Small intestine (tissue), 7 donors: ENCODE measurements around the gene NAA35. TPM values are rescaled to one million over a fixed set of nuclear protein-coding genes. Genes with fewer than 3 reads are reported as not detected.
"Not testable (repeated sequence)": the region's sequence is repeated elsewhere in the genome, so short reads cannot be mapped to it uniquely, and the experiment has no call there.

Source experiments
- DNase-seq, 2 donors: peaks; one replicate each; pipeline versions ENCODE4 v3.0.0 to v3.0.0-alpha.2; 2013
- FAIRE-seq: peaks from 2 replicates; lab custom pipeline; 2012; peaks lifted over from hg19 to GRCh38; lab: Jason Lieb, UNC
- H3K27ac ChIP-seq, 3 donors: one replicate each; pipeline ENCODE4 v1.5.1; 2013; ENCODE audit warnings: low read length in 2 of 3, mild to moderate bottlenecking in 2 of 3, control low read depth in 1 of 3, inconsistent platforms in 1 of 3, low read depth in 1 of 3, moderate library complexity in 1 of 3
- H3K27me3 ChIP-seq, 3 donors: one replicate each; pipeline ENCODE4 v1.6.1; 2013; ENCODE audit warnings: low read length in 3 of 3, inconsistent platforms in 1 of 3; ENCODE audit not compliant: control insufficient read depth in 3 of 3, insufficient read depth in 3 of 3
- H3K36me3 ChIP-seq, 3 donors: one replicate each; pipeline ENCODE4 v1.6.1; 2013; ENCODE audit warnings: low read length in 3 of 3, inconsistent platforms in 1 of 3, low read depth in 1 of 3, mild to moderate bottlenecking in 1 of 3, moderate library complexity in 1 of 3; ENCODE audit not compliant: control insufficient read depth in 3 of 3, insufficient read depth in 2 of 3
- H3K4me1 ChIP-seq, 3 donors: one replicate each; pipeline ENCODE4 v1.6.1; 2013; ENCODE audit warnings: low read length in 2 of 3, inconsistent platforms in 1 of 3, low read depth in 1 of 3, mild to moderate bottlenecking in 1 of 3, moderate library complexity in 1 of 3; ENCODE audit not compliant: control insufficient read depth in 3 of 3, insufficient read depth in 2 of 3
- H3K4me3 ChIP-seq, 3 donors: one replicate each; pipeline ENCODE4 v1.5.1; 2013; ENCODE audit warnings: low read length in 3 of 3, control low read depth in 1 of 3, inconsistent platforms in 1 of 3, low read depth in 1 of 3, mild to moderate bottlenecking in 1 of 3, moderate library complexity in 1 of 3
- H3K9me3 ChIP-seq, 2 donors: one replicate each; pipeline ENCODE4 v1.6.1; 2013; ENCODE audit warnings: low read depth in 1 of 2, low read length in 1 of 2; ENCODE audit not compliant: control insufficient read depth in 2 of 2, insufficient read depth in 1 of 2
- WGBS, 3 donors: extraction: QIAGEN DNeasy Blood & Tissue Kit; methylation state at CpG; one replicate each; pipeline ENCODE4 v1.1.7; 2013; 5-methylcytosine and 5-hydroxymethylcytosine counted together
- polyA plus RNA-seq, 4 donors: library from polyadenylated mRNA; stranded (reverse) in 3 of 4; unstranded in 1 of 4; fragments of 200-250 nt in 3 of 4; fragments of 120-200 nt in 1 of 4; gene quantifications; one replicate each; pipeline versions ENCODE4 v1.2.1 to v1.2.3, GENCODE V29; 2013
- donor health status: healthy with polysubstance abuse.
- donor health status: control.
- donor health status: control.
- donor health status: Bipolar disorder and iron deficiency.
- donor health status: healthy.

The NAA35 gene
- polyA plus RNA-seq, 4 donors, result 7.2 to 20.8 (median 9.3) TPM

- Histone ChIP-seq H3K27me3 (no peaks in the 10 kb centered on the region), H3K9me3 (no peaks in the 10 kb centered on the region), H3K36me3 (no peaks in the 10 kb centered on the region), H3K4me3 (no peak overlapping the region), H3K4me1 (no peaks in the 10 kb centered on the region), H3K27ac (no peak overlapping the region)
- WGBS, 3 donors, result 66 to 89% (median 69%) methylated on average over 1 of the region's 1 CpG
- DNase-seq, result no peak
- no peak for FAIRE-seq
These were observed 35.0 kb upstream of the NAA35 start for GRCh38 chr9:85905957-85906356.

GRCh38 chr9:85909390-85909789 is 31.6 kb upstream of the NAA35 start:
- FAIRE-seq (no peak), DNase-seq (no peak)
- no peak overlapping the region for H3K4me3 ChIP-seq
- H3K9me3 ChIP-seq, result no peaks in the 10 kb centered on the region
- WGBS, 3 donors, result 52 to 73% (median 68%) methylated on average over 1 of the region's 1 CpG
- no peak overlapping the region for H3K27ac ChIP-seq
- H3K36me3 ChIP-seq, result no peaks in the 10 kb centered on the region
- no peaks in the 10 kb centered on the region for H3K4me1 ChIP-seq
- no peaks in the 10 kb centered on the region for H3K27me3 ChIP-seq

GRCh38 chr9:85914108-85914507 is 26.8 kb upstream of the NAA35 start:
- Histone ChIP-seq H3K4me1 (no peaks in the 10 kb centered on the region), H3K27me3 (no peaks in the 10 kb centered on the region), H3K36me3 (no peaks in the 10 kb centered on the region), H3K9me3 (no peaks in the 10 kb centered on the region), H3K27ac (no peak overlapping the region), H3K4me3 (no peak overlapping the region)
- DNase-seq (no peak), FAIRE-seq (no peak)

- 85 to 88% (median 85%) methylated on average over 7 of the region's 7 CpGs for WGBS, 3 donors
- no peak for FAIRE-seq
- no peaks in the 10 kb centered on the region for H3K4me1 ChIP-seq
- H3K27me3 ChIP-seq, result no peaks in the 10 kb centered on the region
- no peak overlapping the region for H3K27ac ChIP-seq
- H3K36me3 ChIP-seq, result no peaks in the 10 kb centered on the region
- no peak overlapping the region for H3K4me3 ChIP-seq
- no peak for DNase-seq
- no peaks in the 10 kb centered on the region for H3K9me3 ChIP-seq
These were observed 23.2 kb upstream of the NAA35 start for GRCh38 chr9:85917756-85918155.

- Histone ChIP-seq H3K9me3 (no peaks in the 10 kb centered on the region), H3K27ac (no peak overlapping the region), H3K4me1 (no peaks in the 10 kb centered on the region), H3K27me3 (peaks cover 0 to 3% (median 0%) of the 10 kb centered on the region in 3 donors), H3K4me3 (no peak overlapping the region), H3K36me3 (no peaks in the 10 kb centered on the region)
- no peak for FAIRE-seq
- 83 to 95% (median 84%) methylated on average over 5 of the region's 5 CpGs for WGBS, 3 donors
- DNase-seq, result no peak
These were observed 15.5 kb upstream of the NAA35 start for GRCh38 chr9:85925493-85925892.

GRCh38 chr9:85927076-85927475 is 13.9 kb upstream of the NAA35 start:
- no peak overlapping the region for H3K4me3 ChIP-seq
- no peak for FAIRE-seq

GRCh38 chr9:85931495-85931894 is 9.5 kb upstream of the NAA35 start:
- no peaks in the 10 kb centered on the region for H3K9me3 ChIP-seq
- H3K36me3 ChIP-seq, result no peaks in the 10 kb centered on the region
- H3K4me1 ChIP-seq, result no peaks in the 10 kb centered on the region
- peaks cover 0 to 3% (median 0%) of the 10 kb centered on the region in 3 donors for H3K27me3 ChIP-seq
- H3K4me3 ChIP-seq, result no peak overlapping the region
- WGBS, 3 donors, result 84 to 96% (median 92%) methylated on average over 2 of the region's 2 CpGs
- no peak overlapping the region for H3K27ac ChIP-seq
- DNase-seq, result no peak
- no peak for FAIRE-seq

More at GRCh38 chr9:85927076-85927475, 13.9 kb upstream of the NAA35 start:
- H3K36me3 ChIP-seq, result no peaks in the 10 kb centered on the region
- H3K27ac ChIP-seq, result no peak overlapping the region
- no peaks in the 10 kb centered on the region for H3K4me1 ChIP-seq
- H3K27me3 ChIP-seq, result peaks cover 0 to 3% (median 0%) of the 10 kb centered on the region in 3 donors
- WGBS, 3 donors, result 79 to 94% (median 90%) methylated on average over 2 of the region's 2 CpGs
- no peak for DNase-seq
- H3K9me3 ChIP-seq, result no peaks in the 10 kb centered on the region

- not testable (repeated sequence) for H3K4me3 ChIP-seq, H3K4me1 ChIP-seq, DNase-seq, H3K27me3 ChIP-seq, H3K9me3 ChIP-seq, H3K27ac ChIP-seq, H3K36me3 ChIP-seq, FAIRE-seq
- 93 to 97% (median 95%) methylated on average over 14 of the region's 14 CpGs for WGBS, 3 donors
These were observed 5.0 kb upstream of the NAA35 start for GRCh38 chr9:85935950-85936349.

- H3K4me3 ChIP-seq, result peak overlapping the region in 2 of 3 donors; percentile 38 to 45
- DNase-seq (no peak), FAIRE-seq (no peak)
- peaks cover 0 to 9% (median 2%) of the 10 kb centered on the region in 3 donors for H3K4me1 ChIP-seq
- no peaks in the 10 kb centered on the region for H3K9me3 ChIP-seq
- WGBS, 3 donors, result 16 to 22% (median 18%) methylated on average over 13 of the region's 13 CpGs
- H3K27ac ChIP-seq, result peak overlapping the region; percentile 76 to 85 (median 84)
- peaks cover 0 to 2% (median under 1%) of the 10 kb centered on the region in 3 donors for H3K36me3 ChIP-seq
- no peaks in the 10 kb centered on the region for H3K27me3 ChIP-seq
These were observed 593 bp upstream of the NAA35 start for GRCh38 chr9:85940275-85940831.
